Stimulated activated CD4-positive, alpha-beta T cell treated with anti-CD3 and anti-CD28 coated beads, TNF-alpha, amount 100 ng/mL, for 4 hours (primary cell): Measurements from ENCODE around the gene MAP3K3.

Source experiments
- DNase-seq, 3 experiments: peaks; one replicate each; pipeline ENCODE4 v3.0.0-alpha.2; 2020; ENCODE audit warnings: low read depth in 3 of 3

Gene MAP3K3

DNA sequence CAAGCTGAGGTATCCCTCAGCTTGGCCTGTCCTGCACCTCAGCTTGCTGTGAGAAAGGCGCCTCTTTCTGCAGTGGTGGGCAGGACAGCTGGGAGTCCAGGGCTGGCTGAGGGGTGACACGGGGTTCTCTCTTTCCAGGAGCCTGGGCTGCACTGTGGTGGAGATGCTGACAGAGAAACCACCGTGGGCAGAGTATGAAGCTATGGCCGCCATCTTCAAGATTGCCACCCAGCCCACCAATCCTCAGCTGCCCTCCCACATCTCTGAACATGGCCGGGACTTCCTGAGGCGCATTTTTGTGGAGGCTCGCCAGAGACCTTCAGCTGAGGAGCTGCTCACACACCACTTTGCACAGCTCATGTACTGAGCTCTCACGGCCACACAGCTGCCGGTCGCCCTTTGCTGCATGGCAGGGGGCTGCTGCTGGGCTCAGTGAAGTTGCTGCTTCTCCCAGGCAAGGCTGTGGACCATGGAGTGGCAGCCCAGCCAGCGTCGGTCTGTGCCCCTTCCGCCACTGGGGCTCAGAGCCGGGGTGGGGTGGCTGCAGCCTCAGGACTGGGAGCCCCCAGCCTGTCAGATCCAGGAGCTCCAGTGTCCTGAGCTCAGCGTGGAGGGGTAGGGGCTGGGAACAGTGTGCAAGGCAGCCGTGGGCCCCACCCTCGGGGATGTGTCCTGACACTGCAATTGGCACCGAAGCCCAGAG lies 71.3 kb downstream of the MAP3K3 start:
- DNase-seq: no peak

DNA sequence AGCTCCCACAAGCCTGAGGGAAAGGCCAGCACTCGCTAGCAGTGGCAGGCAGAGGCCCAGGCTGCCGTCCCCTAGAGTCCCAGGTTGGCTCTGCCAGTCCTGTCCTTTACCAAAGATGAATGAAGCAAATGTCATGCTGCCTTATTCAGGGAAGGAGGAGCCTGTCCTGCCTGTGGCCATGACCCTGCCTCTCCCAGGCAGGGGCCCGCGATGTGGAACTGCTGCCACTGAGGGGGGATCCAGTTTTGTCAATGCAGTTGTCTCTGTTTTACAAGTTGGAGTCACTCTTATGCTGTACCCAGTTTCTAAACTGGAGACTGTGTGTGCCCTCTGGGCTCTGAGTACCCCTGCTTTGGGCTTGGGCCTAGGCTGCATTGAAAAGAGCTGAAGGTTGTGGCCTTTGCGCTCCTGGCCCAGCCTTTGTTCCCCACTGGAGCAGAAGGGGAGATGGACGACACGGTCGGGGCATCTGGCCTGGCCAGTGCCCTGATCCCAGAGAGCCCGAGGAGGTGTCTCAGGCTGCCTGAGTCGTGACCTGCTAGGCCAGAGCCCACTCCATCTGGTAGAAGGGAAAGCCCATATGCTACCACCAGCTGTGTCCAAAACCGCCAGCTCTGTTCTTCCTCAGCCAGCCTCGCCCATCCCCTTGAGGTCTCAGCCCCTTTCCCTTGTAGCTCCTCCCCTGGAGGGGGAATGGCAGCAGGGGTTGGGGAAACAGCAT lies 72.2 kb downstream of the MAP3K3 start:
- DNase-seq: no peak

DNA sequence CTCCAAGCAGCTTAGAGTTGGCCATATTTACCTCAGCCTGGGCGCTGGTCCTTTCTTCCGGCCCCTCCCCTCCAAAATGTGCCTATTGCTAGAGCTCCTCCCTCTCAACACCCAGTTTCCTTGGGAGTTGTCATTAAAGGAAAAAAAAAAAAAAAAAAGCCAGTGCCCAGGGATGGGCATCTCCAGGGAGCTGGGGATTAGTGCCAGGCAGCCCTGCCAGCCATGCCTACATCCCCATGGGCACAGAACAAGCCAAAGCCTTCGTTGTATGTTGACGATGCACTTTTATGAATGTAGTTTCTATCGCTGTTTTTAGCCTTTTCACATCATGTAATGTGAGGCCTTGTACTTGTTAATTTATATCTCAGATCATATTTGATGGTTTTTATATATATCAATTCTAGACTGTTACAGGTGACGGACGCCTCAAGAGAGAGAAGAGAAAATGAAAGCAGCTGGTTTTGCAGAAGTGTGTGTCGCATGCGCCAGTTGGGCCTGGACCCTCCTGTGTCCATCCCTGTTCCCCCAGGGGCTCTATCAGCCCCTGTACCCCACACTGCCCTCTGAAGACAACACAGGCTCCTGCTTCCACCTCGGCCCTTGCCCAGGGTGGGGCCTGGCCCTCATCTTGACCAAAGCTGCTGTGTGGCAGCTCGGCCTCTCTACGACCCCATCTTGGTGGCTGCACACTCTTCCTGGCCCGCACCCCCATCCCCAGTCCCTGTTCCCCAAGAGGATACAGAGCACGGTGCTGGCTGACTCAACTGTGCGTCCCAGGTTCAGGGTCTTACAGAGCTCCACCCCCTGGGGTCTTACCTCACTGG lies 72.9 kb downstream of the MAP3K3 start:
- DNase-seq: no peak

DNA sequence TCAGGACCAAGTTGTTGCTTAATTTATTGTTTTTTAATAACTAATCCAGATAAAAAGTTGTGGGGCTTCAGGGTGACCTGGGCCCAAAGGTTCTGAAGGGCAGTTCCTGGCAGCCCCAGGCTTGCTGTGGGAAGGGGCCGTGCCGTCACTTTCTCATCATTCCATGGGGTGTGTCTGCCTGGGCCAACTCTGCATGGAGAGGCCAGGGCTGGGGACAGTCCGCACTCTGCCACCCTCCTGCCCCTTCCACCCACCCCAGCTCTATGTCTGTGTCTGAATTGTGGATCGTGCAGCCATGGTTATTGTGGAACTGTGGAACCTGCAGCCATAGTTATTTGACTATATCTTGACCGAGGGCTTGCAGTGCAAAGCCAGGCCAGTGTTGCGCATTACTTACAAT lies 73.7 kb downstream of the MAP3K3 start:
- no peak for DNase-seq

DNA sequence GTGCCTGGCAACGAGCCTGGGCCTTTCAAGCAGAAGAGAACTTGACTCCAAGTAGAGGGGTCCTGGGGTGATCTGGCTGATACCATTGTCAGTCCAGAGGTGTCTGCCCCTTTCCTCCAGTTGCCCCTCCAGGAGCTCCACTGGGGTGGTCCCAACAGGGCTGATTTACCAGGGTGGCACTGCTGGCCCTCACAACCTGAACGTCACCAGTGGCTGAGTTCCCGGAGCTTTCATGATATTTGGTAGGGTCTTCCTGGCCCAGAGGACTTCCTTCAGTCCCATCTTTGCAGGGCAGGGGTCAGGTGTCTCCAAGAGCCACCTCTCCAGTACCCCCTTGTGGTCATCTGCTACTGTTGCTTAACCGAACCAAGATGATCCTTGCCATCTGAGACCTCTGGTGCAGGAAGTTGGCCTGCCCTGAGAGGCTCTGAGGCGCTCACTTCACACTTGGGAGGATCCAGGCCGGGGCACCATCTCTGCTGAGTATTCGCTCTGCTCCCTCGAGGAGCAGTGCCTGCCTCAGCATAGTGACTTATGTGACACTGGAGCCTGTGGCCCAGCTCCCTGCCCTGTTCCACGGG lies 74.3 kb downstream of the MAP3K3 start:
- DNase-seq: no peak

DNA sequence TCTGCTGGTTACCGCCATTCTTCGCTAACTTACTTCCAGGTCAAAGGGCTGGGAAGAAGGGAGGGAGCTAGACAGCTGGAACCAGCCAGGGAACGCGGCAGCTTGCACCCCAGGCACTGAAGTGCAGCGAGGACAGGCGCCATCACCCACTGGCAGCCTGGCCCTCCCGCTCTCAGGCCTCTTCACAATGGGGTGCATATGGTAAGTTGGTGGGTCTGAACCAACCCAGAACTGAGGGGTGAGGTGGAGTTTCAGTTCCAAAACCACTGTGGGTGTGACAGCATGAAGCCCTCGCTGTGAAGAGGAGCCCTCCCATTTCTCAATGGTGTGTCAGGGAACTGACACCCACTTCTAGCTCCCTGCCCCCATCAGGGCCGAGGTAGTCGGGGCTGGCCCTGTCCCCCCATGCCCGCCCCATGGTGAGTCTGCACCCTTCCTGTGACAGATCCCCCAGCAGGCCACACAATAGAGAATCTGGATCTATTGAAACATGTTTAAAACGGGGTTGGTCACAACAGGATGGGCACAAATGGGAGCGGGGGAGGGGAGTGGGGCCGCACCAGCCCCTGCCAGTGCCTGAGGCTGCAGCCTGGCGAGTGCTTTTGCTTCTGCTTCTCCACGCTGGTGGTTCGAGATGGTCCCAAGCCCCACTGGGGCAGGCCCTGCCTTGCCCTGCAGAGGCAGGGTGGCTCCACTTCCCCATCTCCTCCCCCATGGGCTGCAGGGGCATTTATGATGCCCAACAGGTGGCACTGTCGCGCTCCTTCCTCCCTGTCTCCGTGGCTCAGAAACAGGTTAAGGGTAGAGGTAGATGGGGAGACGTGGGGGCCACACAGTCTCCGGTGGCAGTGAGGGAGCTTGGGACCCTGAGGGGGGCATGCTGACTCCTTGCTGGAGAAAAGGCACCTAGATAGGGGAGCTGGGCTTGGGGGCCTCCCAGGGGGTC lies 75.4 kb downstream of the MAP3K3 start:
- peak; percentile 42 to 61 (median 60) for DNase-seq

DNA sequence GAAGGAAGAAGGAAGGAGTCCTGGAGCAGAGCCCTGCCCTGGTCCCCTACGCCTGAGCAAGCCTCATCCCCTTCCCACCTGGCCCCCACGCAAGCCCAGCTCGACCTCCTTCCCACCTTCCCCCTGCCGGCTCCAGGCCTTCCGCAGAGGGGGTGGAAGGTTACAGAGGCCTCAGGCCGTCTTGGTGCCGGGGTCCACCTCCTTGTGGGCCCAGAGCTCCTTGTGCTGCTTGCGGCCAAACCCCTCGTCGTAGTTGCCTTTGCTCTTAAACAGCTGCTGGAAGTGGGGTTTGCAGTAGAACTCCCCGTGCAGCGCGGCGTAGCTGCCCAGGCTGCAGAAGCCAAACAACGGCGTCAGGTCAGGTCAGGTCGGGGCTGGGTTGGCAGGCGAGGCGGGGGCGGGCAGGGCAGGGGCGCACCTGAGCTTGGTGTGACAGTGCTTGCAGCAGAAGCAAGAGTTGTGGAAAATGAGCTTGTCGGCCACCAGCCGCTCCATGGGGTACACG lies 76.2 kb downstream of the MAP3K3 start:
- no peak for DNase-seq

DNA sequence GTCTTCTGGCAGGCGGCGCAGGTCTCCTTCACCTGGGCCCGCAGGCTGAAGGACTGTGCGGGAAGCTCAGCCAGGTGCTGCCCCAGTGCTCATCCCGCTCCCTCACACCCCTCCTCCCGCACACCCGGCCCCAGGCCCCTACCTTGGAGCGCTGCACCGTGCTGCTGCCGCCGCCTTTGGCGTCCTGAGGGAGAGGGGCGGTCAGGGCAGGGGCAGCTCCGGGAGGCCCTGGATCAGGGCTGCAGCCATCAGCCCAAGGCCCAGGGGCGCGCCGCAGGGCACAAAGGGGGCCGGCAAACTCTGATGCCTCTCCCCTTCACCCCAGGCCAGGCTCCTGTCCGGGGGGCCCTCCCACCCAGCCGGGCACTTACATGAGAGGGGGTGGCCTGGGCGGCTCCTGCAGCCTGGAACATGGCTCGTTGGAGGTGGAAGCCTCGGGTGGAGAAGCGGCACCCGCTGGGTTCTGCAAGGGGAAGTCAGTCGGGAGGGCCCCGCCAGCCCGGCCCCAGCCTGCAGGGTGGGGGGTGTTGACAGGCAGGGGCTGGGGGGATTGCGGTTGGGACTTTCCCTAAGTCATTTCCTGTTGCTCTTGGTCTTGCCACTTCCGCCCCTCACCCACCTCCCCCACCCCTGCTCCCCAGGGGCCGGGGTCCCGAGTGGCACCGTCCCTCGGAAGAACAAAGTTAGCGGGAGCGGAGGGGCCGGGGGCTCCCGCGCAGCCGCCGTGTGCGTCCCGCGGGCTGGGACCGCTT lies 76.8 kb downstream of the MAP3K3 start:
- peak; percentile 56 to 74 (median 65) for DNase-seq

DNA sequence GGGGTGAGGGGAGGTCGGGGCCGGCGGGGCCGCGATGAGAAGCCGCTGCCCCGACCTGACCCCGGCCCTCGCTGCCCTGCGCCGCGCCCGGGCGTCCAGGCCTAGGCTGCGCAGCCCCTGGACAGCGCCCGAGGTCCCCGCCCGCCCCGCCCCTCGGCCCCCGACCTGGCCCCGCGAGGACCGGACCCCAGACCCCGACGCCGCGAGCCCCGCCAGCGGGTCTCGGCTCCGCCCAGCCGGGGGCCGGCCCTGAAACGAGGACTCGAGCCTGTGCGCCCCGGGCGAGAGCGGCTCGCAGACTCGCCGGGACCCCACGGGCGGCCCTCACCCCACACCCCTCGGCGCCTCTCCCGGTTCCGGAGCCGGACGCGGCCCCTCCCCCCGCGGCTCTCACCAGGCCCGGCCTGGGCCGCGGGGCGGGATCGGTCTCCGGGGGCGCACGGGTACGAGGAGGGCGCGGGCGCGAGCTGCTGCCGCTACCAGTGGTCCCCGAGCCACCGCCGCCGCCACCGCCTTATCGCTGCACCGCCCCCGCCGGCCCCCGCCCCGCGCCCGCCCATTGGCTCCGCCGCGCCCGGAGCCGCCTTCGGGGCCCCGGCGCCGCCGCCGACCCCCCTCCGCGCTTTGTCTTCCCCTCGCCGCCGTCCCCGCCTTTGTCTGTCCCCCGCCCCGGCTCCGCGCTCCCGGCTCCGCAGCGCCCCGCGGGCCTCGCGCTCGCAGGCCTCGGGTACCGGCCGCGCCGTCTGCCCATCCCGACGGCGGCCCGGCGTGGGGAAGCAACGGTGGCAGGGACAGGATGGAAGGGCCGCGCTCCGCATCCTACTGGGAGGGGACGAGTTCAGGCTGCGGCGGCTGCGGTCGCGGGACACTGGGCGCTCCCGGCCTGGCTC lies 77.7 kb downstream of the MAP3K3 start, which contains the start of gene LIMD2:
Gene LIMD2, minus strand, starts transcription at position 488 of the 890 bp plus-strand sequence. CDS start 827 bp downstream, outside the sequence.
- peak; percentile 65 to 80 (median 78) for DNase-seq

DNA sequence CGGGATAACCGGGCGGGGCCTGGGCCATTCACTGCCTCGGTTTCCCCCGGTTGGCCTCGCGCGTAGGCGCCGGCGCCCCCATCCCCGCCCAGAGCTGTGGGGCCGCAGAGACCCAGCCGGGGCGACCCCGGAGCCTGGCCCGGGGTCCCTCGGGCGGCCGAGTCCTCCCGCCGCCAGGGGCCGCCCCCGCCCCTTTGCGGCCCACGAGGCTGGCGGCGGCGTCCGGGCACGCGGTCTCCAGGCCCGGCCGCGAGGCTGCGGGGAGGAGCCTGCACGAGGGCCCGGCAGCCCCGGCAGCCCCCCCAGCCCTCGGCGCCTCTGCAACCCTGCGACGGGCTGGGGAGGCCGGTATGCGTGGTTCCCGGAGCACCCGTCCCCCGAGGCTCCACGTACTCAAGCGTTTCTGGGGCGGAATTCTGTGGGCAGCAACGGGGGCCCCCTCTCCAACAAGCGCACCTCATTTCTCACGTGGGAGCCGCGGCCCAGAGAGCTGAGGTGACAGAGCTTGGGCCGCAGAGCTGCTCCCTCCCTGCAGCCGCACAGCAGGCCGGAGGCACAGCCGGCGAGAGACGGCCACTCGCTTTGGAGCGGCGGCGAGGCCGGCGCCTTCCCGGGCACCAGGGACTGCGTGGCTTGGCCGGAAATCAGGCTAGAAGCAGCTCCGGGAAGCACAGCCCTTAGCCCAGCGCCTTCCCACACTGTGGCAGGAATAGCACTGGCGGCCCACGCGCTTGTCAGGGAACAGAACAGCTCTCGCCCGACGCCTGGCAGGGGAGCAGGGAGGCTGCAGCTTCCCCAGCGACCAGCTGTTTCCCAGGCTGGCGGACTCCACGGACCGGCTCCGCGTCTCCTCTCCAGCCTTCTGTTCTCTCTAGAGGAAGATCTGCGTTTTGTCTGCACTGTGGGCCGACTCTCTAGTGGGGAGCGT lies 78.6 kb downstream of the MAP3K3 start:
- DNase-seq: peak in 1 of 3 experiments; percentile 38

DNA sequence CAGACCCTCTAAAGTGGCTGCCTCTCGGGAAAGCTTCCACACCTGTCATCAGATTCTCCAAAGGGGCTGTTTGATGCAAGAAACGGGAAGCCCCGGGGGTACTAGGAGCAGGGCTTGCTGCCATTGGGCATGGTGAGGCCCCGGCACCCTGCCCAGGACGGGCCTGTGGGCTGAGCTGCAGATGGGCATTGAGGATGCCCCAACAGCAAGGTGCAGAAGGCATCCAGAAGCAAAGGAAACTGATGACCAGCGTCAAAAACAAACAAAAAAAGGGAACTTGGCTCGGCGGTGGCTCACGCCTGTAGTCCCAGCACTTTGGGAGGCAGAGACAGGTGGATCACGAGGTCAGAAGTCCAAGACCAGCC lies 79.2 kb downstream of the MAP3K3 start:
- DNase-seq: no peak

DNA sequence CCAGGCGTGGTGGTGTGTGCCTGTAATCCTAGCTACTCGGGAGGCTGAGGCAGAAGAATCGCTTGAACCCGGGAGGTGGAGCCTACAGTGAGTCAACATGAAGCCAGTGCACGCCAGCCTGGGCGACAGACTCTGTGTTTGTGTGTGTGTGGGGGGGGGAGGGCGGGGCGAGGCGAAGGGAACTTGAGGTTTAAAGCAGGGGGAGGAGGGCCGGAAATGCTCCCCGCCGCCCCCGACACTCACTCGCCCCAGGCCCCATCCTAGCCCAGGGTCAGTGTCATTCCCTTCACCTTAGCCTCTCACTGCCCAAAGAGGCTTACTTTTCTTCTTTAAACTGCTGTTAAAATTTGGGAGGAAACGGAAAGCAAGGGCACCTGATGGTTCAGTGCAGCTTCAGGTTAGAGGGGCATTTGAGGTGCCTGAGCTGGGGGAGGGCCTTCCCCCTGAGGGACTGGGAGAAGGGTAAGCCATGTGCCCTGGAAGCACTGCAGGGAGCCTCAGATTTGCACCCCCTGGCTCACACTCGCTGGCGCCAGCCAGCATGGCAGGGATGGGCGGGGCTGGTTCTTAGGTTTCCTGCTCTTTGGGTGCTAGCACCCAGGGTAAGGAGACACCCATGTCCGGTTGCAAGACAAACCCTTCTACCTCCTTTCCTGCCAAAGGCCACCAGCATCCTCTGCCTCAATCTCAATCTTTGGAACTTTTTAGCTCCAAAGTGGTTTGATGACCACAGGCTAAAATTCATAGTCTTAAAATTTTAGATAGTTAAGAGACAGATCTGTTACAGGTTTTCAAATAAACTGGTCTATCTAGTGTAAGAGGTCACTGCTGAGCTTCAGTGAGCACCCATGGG lies 79.9 kb downstream of the MAP3K3 start:
- DNase-seq: peak; percentile 50 to 65 (median 59)

DNA sequence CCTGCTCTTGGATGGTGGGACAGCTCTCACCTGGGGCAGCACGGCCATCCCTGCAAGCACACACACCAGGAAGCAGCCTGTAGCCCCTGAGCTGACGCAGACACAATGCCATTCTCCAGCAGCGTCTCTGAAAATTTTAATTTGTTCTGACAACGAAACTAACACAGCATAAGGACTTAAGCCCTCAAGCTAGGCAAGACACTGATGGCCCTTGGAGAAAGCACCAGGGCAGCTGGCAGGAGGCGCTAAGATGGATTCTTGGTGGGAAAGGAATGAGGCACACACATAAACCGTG lies 80.5 kb downstream of the MAP3K3 start:
- DNase-seq: no peak

DNA sequence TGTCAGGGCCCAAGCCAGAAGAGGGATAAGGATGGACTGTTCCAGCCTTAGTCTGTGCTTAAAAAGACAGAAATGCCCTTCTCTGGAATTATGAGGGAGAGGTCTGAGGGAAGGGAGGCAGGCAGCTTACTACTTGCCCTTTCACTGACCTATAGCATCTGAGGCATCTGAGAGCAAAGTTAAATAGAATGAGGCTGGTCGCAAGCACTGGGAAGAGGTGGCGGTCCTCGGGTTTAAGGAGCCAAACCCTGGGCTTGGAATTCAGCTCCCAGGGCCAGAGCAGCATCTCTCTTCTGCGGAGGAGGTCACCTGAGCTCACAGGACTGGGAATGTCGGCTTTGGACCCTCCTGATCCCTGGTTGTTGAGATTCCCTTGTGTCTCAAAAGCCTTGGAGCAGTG lies 80.8 kb downstream of the MAP3K3 start:
- no peak for DNase-seq

DNA sequence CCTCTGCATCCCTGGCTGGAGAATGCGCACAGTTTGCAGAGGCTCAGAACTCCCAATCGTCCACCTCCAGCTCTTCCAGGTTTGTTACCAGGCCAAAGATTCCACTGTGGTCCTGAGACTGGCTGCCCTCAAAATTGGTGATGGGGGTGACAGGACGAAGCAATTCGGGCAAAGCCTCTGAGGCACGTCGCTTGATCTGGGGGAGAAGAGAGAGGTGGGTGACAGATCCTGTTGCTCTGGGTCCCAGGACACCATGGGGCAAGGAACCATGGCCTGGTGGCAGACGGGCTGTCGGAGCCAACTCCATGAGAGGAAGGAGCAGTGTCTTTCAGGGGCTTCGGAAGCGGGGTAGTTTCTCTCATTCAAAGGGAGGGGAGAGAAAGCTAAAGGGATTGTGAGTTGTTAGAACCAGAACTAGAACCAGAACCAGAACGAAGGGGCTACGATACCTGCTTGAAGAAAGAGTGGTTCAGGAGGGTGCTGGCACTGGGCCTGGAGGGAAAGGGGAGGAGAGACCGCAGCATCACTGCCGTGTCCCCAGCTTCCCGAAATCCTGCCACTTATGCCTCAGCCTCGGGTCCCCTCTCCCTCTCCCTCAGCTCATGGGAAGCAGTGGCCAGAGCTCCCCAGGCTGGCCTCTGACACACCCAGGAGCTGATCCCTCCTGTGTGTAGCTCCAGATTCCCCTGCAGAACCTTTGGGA lies 81.5 kb downstream of the MAP3K3 start:
- no peak for DNase-seq

DNA sequence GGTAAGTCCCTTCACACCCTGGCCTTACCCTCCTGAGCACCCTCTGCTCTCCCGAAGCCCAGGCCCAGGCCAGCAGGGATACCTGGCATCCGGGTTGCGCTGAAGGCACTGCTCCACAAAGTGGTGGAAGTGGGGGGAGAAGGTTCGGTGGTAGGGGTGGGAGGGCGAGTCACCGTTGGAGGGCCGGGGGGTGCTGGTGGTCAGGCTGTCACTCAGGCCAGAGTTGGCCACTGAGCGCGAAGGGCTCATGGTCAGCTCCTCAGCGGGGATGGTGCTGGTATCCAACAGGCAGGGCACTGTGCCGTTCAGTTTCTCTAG lies 82.0 kb downstream of the MAP3K3 start:
- no peak for DNase-seq

DNA sequence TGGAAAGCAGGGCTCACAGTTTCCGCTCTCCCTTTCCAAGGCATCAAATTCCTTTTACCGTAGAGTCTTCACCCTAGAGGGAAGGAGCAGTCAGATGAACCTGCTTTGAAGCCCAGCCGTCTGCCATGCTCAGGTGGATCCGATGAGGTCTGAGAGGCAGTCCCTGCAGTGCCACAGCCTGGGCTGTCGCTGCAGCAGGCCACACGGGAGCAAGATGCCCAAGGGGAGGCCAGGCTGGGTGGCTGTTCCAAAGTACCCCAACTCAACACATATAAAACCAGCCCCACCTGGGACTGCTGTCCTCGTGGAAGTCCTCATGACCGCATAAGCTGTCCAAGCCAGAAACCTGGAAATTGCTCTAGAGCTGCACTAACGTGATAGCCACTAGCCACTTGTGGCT lies 82.6 kb downstream of the MAP3K3 start:
- no peak for DNase-seq
